ENCODE measurements around the gene CLDN10.

The CLDN10 gene

DNA sequence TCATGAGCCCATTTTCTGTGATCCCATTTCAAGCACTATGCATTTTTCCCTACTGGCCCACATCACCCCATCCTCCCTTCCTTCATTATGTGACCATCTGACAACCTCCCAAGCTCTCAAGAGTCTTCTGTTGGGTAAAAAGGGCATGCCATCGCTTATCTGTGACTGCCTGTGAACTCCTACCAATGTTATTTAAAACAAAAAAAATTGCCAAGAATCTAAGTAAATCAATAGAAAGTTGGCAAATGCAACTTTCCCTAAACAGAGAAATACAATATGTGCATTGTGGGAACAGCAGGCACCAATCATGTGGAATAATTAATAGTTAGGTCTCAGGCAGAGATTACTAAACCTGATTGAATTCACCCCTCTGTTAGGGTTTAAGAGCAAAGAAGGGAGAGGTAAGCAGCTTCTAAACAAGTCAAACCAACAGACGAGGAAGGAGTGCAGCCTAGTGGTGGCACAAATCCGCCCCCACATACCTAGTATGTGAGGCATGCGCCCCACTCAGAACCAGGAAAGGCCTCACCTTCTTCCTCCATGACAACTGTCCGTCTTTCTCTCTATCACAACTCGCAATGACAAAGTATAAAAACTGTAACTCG is 62.2 kb downstream of the CLDN10 start:
- no peak for DNase-seq (ENCODE audit: low read depth)
- TF ChIP-seq CTCF (IDR thresholded peaks at IDR 0.05; ENCODE audit: insufficient read depth, low read depth, low read length, missing control alignments) = no peak

DNA sequence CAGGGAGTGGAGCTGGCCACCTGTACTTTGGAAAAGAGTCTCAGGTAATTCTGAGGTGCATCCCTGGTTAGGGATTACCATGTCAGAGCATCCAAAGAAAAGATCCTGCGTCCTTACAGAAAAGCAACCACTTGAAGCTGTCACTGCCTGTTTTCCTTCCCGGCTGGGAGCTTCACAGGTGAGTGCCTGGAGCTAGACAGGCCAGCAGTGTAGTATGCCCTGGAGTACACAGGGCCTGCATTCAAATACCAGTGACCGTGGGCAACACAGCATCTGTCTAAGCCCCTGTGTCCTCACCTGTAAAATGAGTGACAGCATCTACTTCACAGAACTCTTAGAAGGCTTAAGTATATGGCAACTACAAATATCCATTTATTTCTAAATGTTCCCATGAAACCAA is 63.0 kb downstream of the CLDN10 start:
- H3K4me3 ChIP-seq (ENCODE audit: low read depth, low read length) = no peak overlapping the region
- TF ChIP-seq CTCF (IDR thresholded peaks at IDR 0.05; ENCODE audit: insufficient read depth, low read depth, low read length, missing control alignments) = no peak
- DNase-seq (ENCODE audit: low read depth) = no peak

More for the DNA sequence above, 62.2 kb downstream of the CLDN10 start:
- no peak overlapping the region for H3K4me3 ChIP-seq (ENCODE audit: low read depth, low read length)

DNA sequence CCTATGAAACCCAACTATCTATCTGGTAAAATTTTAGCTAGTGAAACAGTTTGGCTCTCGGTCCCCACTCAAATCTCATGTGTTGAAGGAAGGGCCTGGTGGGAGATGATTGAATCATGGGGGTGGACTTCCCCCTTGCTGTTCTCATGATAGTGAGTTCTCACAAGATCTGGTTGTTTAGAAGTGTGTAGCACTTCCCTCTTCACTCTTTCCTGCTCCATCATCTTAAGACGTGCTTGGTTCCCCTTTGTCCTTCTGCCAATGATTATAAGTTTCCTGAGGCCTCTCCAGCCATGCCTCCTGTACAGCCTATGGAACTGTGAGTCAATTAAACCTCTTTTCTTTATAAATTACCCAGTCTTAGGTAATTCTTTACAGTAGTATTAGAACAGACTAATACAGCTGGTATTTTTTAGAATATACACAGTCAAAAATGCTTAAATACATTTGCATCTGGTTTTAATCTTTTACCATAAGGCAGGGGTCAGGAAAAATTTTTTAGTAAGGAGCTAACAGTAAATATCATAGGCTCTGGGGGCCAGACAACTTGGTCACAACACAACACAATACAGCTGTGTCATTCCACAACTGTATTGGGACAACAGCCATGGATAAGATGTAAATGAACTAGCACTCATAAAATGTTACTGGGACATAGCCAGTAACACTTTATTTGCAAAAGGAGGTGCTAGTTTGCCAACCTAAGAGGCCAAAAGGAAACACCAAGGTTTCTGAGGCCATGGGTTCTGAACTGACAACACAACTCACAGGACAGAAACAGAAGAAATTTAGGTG is 67.7 kb downstream of the CLDN10 start:
- TF ChIP-seq CTCF (IDR thresholded peaks at IDR 0.05; ENCODE audit: insufficient read depth, low read depth, low read length, missing control alignments) = no peak
- no peak for DNase-seq (ENCODE audit: low read depth)
- H3K4me3 ChIP-seq (ENCODE audit: low read depth, low read length) = no peak overlapping the region

- no peak for DNase-seq (ENCODE audit: low read depth)
- TF ChIP-seq CTCF (IDR thresholded peaks at IDR 0.05; ENCODE audit: insufficient read depth, low read depth, low read length, missing control alignments) = no peak
- no peak overlapping the region for H3K4me3 ChIP-seq (ENCODE audit: low read depth, low read length)
Measured at GRCh38 chr13:95620825-95621498, 68.4 kb downstream of the CLDN10 start.

DNA sequence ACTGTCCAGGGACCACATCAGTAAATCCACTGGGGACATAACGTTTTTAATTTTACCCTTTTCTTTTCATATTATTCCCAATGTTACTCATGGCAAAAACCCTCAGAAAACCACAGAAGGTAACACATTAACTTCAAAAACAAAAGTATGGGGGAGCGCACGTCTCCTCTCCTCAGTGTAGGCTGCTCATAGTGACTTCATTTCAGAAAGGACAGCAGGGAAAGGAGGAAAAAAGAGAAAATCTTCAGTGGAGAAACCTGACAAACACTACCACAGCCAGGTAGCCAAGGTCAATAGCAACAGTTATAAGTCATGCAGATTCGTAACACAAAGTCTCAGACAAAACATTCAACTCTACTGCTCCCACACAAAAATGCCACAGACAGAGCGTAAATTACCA is 70.6 kb downstream of the CLDN10 start:
- TF ChIP-seq CTCF (IDR thresholded peaks at IDR 0.05; ENCODE audit: insufficient read depth, low read depth, low read length, missing control alignments) = no peak
- DNase-seq (ENCODE audit: low read depth) = no peak
- H3K4me3 ChIP-seq (ENCODE audit: low read depth, low read length) = no peak overlapping the region

- peak; percentile 63 for TF ChIP-seq CTCF (IDR thresholded peaks at IDR 0.05; ENCODE audit: insufficient read depth, low read depth, low read length, missing control alignments)
- peak; percentile 70 for DNase-seq (ENCODE audit: low read depth)
- no peak overlapping the region for H3K4me3 ChIP-seq (ENCODE audit: low read depth, low read length)
Measured at GRCh38 chr13:95624020-95624419, 71.5 kb downstream of the CLDN10 start.

All from GM12865 (cell line).